ENCODE results near the gene RNF38. TPM values are rescaled to one million over a fixed set of nuclear protein-coding genes. Genes with fewer than 3 reads are reported as not detected.

RNF38 gene
- total RNA-seq, 2 experiments from 2014 or later = 88.1 to 104 TPM

DNA sequence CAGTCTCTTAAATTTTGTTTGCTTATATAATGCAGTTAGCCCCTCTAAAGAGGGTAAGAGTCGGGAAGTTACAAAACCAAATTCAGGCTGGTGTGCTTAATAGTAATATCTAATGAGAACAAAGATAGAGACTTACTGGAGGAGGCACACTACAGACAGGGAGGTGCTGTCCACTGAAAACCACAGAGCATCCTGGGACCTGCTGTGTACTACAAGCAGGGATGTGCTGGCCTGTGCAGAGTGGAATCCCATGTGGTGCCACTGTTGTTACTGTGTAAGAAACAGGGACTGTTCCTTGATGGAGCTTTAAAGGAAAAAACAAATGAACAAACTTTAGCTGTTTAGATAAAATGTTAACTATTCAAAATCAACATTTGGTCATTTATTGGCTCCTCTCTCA lies 42.4 kb downstream of the RNF38 start:
- CTCF ChIA-PET = interaction anchor here (1.8 kb wide), 1 partner anchor 18 kb away, joined by 3 read pairs; no protein-coding TSS in a partner anchor

DNA sequence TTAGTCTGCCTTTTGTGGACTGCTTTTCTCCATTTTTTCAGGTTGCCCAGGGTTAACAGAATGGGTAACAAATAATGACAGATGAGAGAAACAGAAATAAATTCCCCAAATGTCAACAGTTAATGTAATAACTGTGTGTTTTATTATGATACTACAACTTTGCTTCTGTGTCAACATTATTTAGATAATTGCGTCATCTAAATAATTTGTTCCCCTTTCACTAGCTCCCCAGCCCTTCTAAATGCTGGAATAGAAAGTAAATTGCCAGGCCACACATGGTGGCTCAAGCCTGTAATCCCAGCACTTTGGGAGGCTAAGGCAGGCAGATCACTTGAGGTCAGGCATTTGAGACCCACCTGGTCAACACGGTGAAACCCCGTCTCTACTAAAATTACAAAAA lies 53.5 kb downstream of the RNF38 start:
- ChIA-PET POLR2A (no interaction called here), CTCF (no interaction called here)
- ATAC-seq (ENCODE audit: poor library complexity) (no peak), DNase-seq (no peak)
- Histone ChIP-seq H3K4me1 (ENCODE audit: insufficient read depth, low read length) (no peaks in the 10 kb centered on the region), H3K27ac (ENCODE audit: low read depth in 1 of 2, low read length in 2 of 2) (no peak overlapping the region), H3K9me3 (ENCODE audit: control insufficient read depth in 1 of 2, insufficient read depth in 1 of 2, low read length in 2 of 2) (no peaks in the 10 kb centered on the region), H3K4me3 (ENCODE audit: low read length) (no peak overlapping the region), H3K36me3 (ENCODE audit: insufficient read depth, low read length) (peaks cover 92% of the 10 kb centered on the region), H3K27me3 (ENCODE audit: control insufficient read depth in 1 of 2, insufficient read depth in 2 of 2, low read length in 2 of 2) (no peaks in the 10 kb centered on the region)
- Mint-ChIP-seq H3K27ac (no peak overlapping the region), H3K9me3 (no peaks in the 10 kb centered on the region), H3K36me3 (ENCODE audit: low read depth) (peaks cover 99% of the 10 kb centered on the region), H3K4me1 (ENCODE audit: low read depth) (no peaks in the 10 kb centered on the region), H3K27me3 (no peaks in the 10 kb centered on the region), H3K4me3 (no peak overlapping the region)
- TF ChIP-seq, protein P1, sequence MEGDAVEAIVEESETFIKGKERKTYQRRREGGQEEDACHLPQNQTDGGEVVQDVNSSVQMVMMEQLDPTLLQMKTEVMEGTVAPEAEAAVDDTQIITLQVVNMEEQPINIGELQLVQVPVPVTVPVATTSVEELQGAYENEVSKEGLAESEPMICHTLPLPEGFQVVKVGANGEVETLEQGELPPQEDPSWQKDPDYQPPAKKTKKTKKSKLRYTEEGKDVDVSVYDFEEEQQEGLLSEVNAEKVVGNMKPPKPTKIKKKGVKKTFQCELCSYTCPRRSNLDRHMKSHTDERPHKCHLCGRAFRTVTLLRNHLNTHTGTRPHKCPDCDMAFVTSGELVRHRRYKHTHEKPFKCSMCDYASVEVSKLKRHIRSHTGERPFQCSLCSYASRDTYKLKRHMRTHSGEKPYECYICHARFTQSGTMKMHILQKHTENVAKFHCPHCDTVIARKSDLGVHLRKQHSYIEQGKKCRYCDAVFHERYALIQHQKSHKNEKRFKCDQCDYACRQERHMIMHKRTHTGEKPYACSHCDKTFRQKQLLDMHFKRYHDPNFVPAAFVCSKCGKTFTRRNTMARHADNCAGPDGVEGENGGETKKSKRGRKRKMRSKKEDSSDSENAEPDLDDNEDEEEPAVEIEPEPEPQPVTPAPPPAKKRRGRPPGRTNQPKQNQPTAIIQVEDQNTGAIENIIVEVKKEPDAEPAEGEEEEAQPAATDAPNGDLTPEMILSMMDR (IDR thresholded peaks at IDR 0.05) = no peak
- intact Hi-C loops (cut with DNase I, micrococcal nuclease) = no loop called here

More for the DNA sequence above, 42.4 kb downstream of the RNF38 start:
- Histone ChIP-seq H3K4me3 (ENCODE audit: low read length) (no peak overlapping the region), H3K36me3 (ENCODE audit: insufficient read depth, low read length) (peaks cover 49% of the 10 kb centered on the region), H3K27ac (ENCODE audit: low read depth in 1 of 2, low read length in 2 of 2) (no peak overlapping the region), H3K9me3 (ENCODE audit: control insufficient read depth in 1 of 2, insufficient read depth in 1 of 2, low read length in 2 of 2) (no peaks in the 10 kb centered on the region), H3K4me1 (ENCODE audit: insufficient read depth, low read length) (no peaks in the 10 kb centered on the region), H3K27me3 (ENCODE audit: control insufficient read depth in 1 of 2, insufficient read depth in 2 of 2, low read length in 2 of 2) (no peaks in the 10 kb centered on the region)
- ATAC-seq (ENCODE audit: poor library complexity) = no peak
- POLR2A ChIA-PET = no interaction called here
- H3K9me3 Mint-ChIP-seq = no peaks in the 10 kb centered on the region
- H3K27me3 Mint-ChIP-seq = no peaks in the 10 kb centered on the region
- H3K4me1 Mint-ChIP-seq (ENCODE audit: low read depth) = peaks cover 23% of the 10 kb centered on the region
- no peak overlapping the region for H3K27ac Mint-ChIP-seq
- TF ChIP-seq, protein P1 (IDR thresholded peaks at IDR 0.05) = no peak
- H3K4me3 Mint-ChIP-seq = no peak overlapping the region
- DNase-seq = no peak
- intact Hi-C loops (cut with DNase I, micrococcal nuclease) = no loop called here
- H3K36me3 Mint-ChIP-seq (ENCODE audit: low read depth) = peaks cover 81% of the 10 kb centered on the region

DNA sequence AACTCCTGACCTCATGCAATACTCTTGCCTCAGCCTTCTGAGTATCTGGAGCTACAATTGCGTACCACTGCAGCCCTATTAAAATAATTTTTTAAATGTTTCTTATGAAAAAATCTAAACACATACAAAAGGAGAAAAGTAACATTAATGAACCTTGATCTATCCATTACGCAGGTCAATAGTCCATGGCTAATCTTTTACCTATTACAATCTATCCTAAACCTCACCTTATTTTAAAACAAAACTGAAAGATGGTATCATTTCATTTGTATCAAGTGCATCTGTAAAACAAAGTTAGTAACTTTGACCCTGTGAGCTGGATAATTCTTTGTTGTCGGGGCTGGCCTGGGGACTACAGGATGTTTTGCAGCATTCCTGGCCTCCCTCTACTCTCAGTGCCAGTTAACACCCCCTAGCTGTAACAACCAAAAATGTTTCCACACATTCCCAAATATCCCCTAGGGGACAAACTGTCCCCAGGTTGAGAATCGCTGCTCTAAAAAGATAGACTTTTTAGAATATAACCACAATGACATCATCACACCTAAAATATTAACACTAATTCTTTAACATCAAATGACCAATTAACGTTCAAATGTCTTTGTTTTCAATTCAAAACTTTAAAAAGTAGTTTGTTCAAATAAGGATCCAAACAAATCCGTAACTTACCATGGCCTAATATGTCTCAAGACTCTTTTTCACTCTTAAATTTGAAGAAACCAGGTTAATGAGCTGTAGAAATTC lies 54.8 kb downstream of the RNF38 start:
- no peak overlapping the region for H3K4me3 Mint-ChIP-seq
- Histone ChIP-seq H3K36me3 (ENCODE audit: insufficient read depth, low read length) (peaks cover 92% of the 10 kb centered on the region), H3K4me1 (ENCODE audit: insufficient read depth, low read length) (no peaks in the 10 kb centered on the region), H3K27ac (ENCODE audit: low read depth in 1 of 2, low read length in 2 of 2) (no peak overlapping the region), H3K27me3 (ENCODE audit: control insufficient read depth in 1 of 2, insufficient read depth in 2 of 2, low read length in 2 of 2) (no peaks in the 10 kb centered on the region), H3K9me3 (ENCODE audit: control insufficient read depth in 1 of 2, insufficient read depth in 1 of 2, low read length in 2 of 2) (no peaks in the 10 kb centered on the region), H3K4me3 (ENCODE audit: low read length) (no peak overlapping the region)
- H3K36me3 Mint-ChIP-seq (ENCODE audit: low read depth) = peaks cover 95% of the 10 kb centered on the region
- H3K9me3 Mint-ChIP-seq = no peaks in the 10 kb centered on the region
- TF ChIP-seq, protein P1 (IDR thresholded peaks at IDR 0.05) = no peak
- intact Hi-C loops (cut with DNase I, micrococcal nuclease) = no loop called here
- CTCF ChIA-PET = no interaction called here
- POLR2A ChIA-PET = no interaction called here
- no peak for DNase-seq
- H3K4me1 Mint-ChIP-seq (ENCODE audit: low read depth) = no peaks in the 10 kb centered on the region
- no peak overlapping the region for H3K27ac Mint-ChIP-seq
- H3K27me3 Mint-ChIP-seq = no peaks in the 10 kb centered on the region
- no peak for ATAC-seq (ENCODE audit: poor library complexity)
